ENCODE data around the gene FAM3C.
A peak's percentile ranks its signal among the peaks of the same experiment; 100 is the strongest.

Gene FAM3C

GRCh38 chr7:121397822-121398221 is 1.7 kb upstream of the FAM3C start:
- Histone ChIP-seq H3K79me2 (ENCODE audit: insufficient read depth, low read length) (peaks cover 28% of the 10 kb centered on the region), H4K20me1 (ENCODE audit: insufficient read depth, low read length) (no peaks in the 10 kb centered on the region), H3K9ac (ENCODE audit: low read length) (no peak overlapping the region), H3K9me3 (ENCODE audit: low read length) (no peaks in the 10 kb centered on the region), H3K27me3 (ENCODE audit: insufficient read depth, low read length) (no peaks in the 10 kb centered on the region), H3K9me2 (ENCODE audit: low read depth, low read length) (no peaks in the 10 kb centered on the region), H3K4me2 (ENCODE audit: low read length) (no peak overlapping the region), H3K36me3 (ENCODE audit: insufficient read depth, low read length) (peaks cover 4% of the 10 kb centered on the region), H2AFZ (ENCODE audit: low read length) (peak overlapping the region; percentile 89; the same call in 1 of the 2 replicates), H3K4me1 (ENCODE audit: insufficient read depth, low read length, severe bottlenecking) (peaks cover 29% of the 10 kb centered on the region), H3K27ac (ENCODE audit: low read depth, low read length, poor library complexity, severe bottlenecking) (no peak overlapping the region), H3K4me3 (ENCODE audit: low read depth, low read length, poor library complexity, severe bottlenecking) (no peak overlapping the region), H3F3A (ENCODE audit: insufficient read depth, low read length) (peaks cover 5% of the 10 kb centered on the region; the same call in 1 of the 2 replicates)
- TF ChIP-seq EZH2 (IDR thresholded peaks at IDR 0.05; ENCODE audit: borderline replicate concordance, low read length) (no peak), CTCF (IDR thresholded peaks at IDR 0.05; ENCODE audit: low read length) (no peak)

GRCh38 chr7:121397361-121397760 is 1.3 kb upstream of the FAM3C start:
- Histone ChIP-seq H3K9me3 (ENCODE audit: low read length) (no peaks in the 10 kb centered on the region), H3K27ac (ENCODE audit: low read depth, low read length, poor library complexity, severe bottlenecking) (no peak overlapping the region), H3K9ac (ENCODE audit: low read length) (no peak overlapping the region), H4K20me1 (ENCODE audit: insufficient read depth, low read length) (no peaks in the 10 kb centered on the region), H2AFZ (ENCODE audit: low read length) (peak overlapping the region; percentile 89), H3F3A (ENCODE audit: insufficient read depth, low read length) (peaks cover 5% of the 10 kb centered on the region; the same call in 1 of the 2 replicates), H3K27me3 (ENCODE audit: insufficient read depth, low read length) (no peaks in the 10 kb centered on the region), H3K36me3 (ENCODE audit: insufficient read depth, low read length) (peaks cover 8% of the 10 kb centered on the region), H3K79me2 (ENCODE audit: insufficient read depth, low read length) (peaks cover 32% of the 10 kb centered on the region), H3K4me3 (ENCODE audit: low read depth, low read length, poor library complexity, severe bottlenecking) (no peak overlapping the region), H3K4me1 (ENCODE audit: insufficient read depth, low read length, severe bottlenecking) (peaks cover 29% of the 10 kb centered on the region), H3K4me2 (ENCODE audit: low read length) (no peak overlapping the region), H3K9me2 (ENCODE audit: low read depth, low read length) (no peaks in the 10 kb centered on the region)
- no peak for TF ChIP-seq CTCF (IDR thresholded peaks at IDR 0.05; ENCODE audit: low read length)
- TF ChIP-seq EZH2 (IDR thresholded peaks at IDR 0.05; ENCODE audit: borderline replicate concordance, low read length) = no peak

GRCh38 chr7:121395494-121395960 is 581 bp downstream of the FAM3C start:
- H3K9me2 ChIP-seq (ENCODE audit: low read depth, low read length) = no peaks in the 10 kb centered on the region
- H3K27me3 ChIP-seq (ENCODE audit: insufficient read depth, low read length) = no peaks in the 10 kb centered on the region
- no peak overlapping the region for H2AFZ ChIP-seq (ENCODE audit: low read length)
- peaks cover 46% of the 10 kb centered on the region for H3K4me1 ChIP-seq (ENCODE audit: insufficient read depth, low read length, severe bottlenecking)
- peak overlapping the region; percentile 19 for H3K27ac ChIP-seq (ENCODE audit: low read depth, low read length, poor library complexity, severe bottlenecking)
- H3K79me2 ChIP-seq (ENCODE audit: insufficient read depth, low read length) = peaks cover 48% of the 10 kb centered on the region
- H3K36me3 ChIP-seq (ENCODE audit: insufficient read depth, low read length) = peaks cover 14% of the 10 kb centered on the region
- H3K9me3 ChIP-seq (ENCODE audit: low read length) = no peaks in the 10 kb centered on the region
- TF ChIP-seq CTCF (IDR thresholded peaks at IDR 0.05; ENCODE audit: low read length) (no peak), EZH2 (IDR thresholded peaks at IDR 0.05; ENCODE audit: borderline replicate concordance, low read length) (no peak)
- peak overlapping the region; percentile 74 for H3K4me2 ChIP-seq (ENCODE audit: low read length)
- H4K20me1 ChIP-seq (ENCODE audit: insufficient read depth, low read length) = no peaks in the 10 kb centered on the region
- peaks cover 5% of the 10 kb centered on the region; the same call in 1 of the 2 replicates for H3F3A ChIP-seq (ENCODE audit: insufficient read depth, low read length)
- H3K9ac ChIP-seq (ENCODE audit: low read length) = peak overlapping the region; percentile 62
- H3K4me3 ChIP-seq (ENCODE audit: low read depth, low read length, poor library complexity, severe bottlenecking) = peak overlapping the region; percentile 71

Measured in OCI-LY1 (cell line).